ENCODE measurements around the gene FTMT. TPM values are rescaled to one million over a fixed set of nuclear protein-coding genes. Genes with fewer than 3 reads are reported as not detected.

The FTMT gene
- total RNA-seq, 2 donors from 2014 or later: not detected

- Histone ChIP-seq H3K4me3 (no peak overlapping the region), H3K36me3 (no peaks in the 10 kb centered on the region), H3K4me1 (no peaks in the 10 kb centered on the region), H3K27me3 (no peaks in the 10 kb centered on the region), H3K9ac (ENCODE audit: low read depth in 2 of 2, low read length in 2 of 2) (no peak overlapping the region), H3K9me3 (no peaks in the 10 kb centered on the region), H3K27ac (no peak overlapping the region)
- DNase-seq: no peak
- intact Hi-C loops (cut with DNase I): no loop called here
- no peak for TF ChIP-seq CTCF (IDR thresholded peaks at IDR 0.05)
These were observed 12.1 kb downstream of the FTMT start for GRCh38 chr5:121863753-121864285.

GRCh38 chr5:121867403-121867802 is 15.7 kb downstream of the FTMT start:
- H3K27me3 ChIP-seq: no peaks in the 10 kb centered on the region
- H3K4me1 ChIP-seq: no peaks in the 10 kb centered on the region
- intact Hi-C loops (cut with DNase I): no loop called here
- no peak overlapping the region for H3K4me3 ChIP-seq
- no peak overlapping the region for H3K9ac ChIP-seq (ENCODE audit: low read depth in 2 of 2, low read length in 2 of 2)
- no peaks in the 10 kb centered on the region for H3K9me3 ChIP-seq
- no peak for TF ChIP-seq CTCF (IDR thresholded peaks at IDR 0.05)
- no peaks in the 10 kb centered on the region for H3K36me3 ChIP-seq
- DNase-seq: no peak
- no peak overlapping the region for H3K27ac ChIP-seq

GRCh38 chr5:121870489-121870888 is 18.8 kb downstream of the FTMT start:
- H3K4me1 ChIP-seq: no peaks in the 10 kb centered on the region
- no peak overlapping the region for H3K27ac ChIP-seq
- no peaks in the 10 kb centered on the region for H3K36me3 ChIP-seq
- no peak overlapping the region for H3K9ac ChIP-seq (ENCODE audit: low read depth in 2 of 2, low read length in 2 of 2)
- DNase-seq: no peak
- intact Hi-C loops (cut with DNase I): no loop called here
- H3K27me3 ChIP-seq: no peaks in the 10 kb centered on the region
- H3K4me3 ChIP-seq: no peak overlapping the region
- no peaks in the 10 kb centered on the region for H3K9me3 ChIP-seq
- TF ChIP-seq CTCF (IDR thresholded peaks at IDR 0.05): no peak

- Histone ChIP-seq H3K27ac (no peak overlapping the region), H3K9me3 (no peaks in the 10 kb centered on the region), H3K36me3 (no peaks in the 10 kb centered on the region), H3K4me3 (no peak overlapping the region), H3K4me1 (no peaks in the 10 kb centered on the region), H3K9ac (ENCODE audit: low read depth in 2 of 2, low read length in 2 of 2) (no peak overlapping the region), H3K27me3 (no peaks in the 10 kb centered on the region)
- no peak for TF ChIP-seq CTCF (IDR thresholded peaks at IDR 0.05)
- DNase-seq: no peak
- intact Hi-C loops (cut with DNase I): no loop called here
These were observed 21.2 kb downstream of the FTMT start for GRCh38 chr5:121872856-121873255.

GRCh38 chr5:121873409-121873808 is 21.7 kb downstream of the FTMT start:
- Histone ChIP-seq H3K36me3 (no peaks in the 10 kb centered on the region), H3K9me3 (no peaks in the 10 kb centered on the region), H3K27me3 (no peaks in the 10 kb centered on the region), H3K27ac (no peak overlapping the region), H3K9ac (ENCODE audit: low read depth in 2 of 2, low read length in 2 of 2) (no peak overlapping the region), H3K4me3 (no peak overlapping the region), H3K4me1 (no peaks in the 10 kb centered on the region)
- intact Hi-C loops (cut with DNase I): no loop called here
- TF ChIP-seq CTCF (IDR thresholded peaks at IDR 0.05): no peak
- DNase-seq: no peak
